HG03565 (cell line): Measurements from ENCODE around the gene GPR158.

Experiments
- ATAC-seq: cut with Tn5 transposase; IDR thresholded peaks from one replicate; pipeline ENCODE4 v1.9.1; 2021; ENCODE audit warnings: mild to moderate bottlenecking, moderate library complexity; ENCODE audit not compliant: unreplicated experiment

The GPR158 gene

DNA sequence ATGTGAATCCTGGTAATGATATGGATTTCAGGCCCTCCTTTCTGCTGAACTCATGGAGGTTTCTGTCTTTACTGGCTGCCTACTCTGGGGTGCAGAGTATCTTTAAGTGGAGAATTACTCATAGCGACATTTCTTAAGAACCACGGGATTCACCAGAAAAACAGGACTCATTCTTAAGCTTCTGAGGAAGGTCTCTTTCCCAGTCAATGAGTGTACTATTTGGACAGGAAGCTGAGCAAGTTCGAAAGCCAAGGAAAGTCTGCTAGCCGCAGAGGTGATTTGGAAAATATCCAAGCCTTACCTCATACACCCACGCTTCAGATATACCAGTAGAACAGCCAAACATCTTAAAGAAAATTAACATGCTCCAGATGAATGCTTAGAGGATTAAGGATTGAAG lies 381.7 kb downstream of the GPR158 start:
- ATAC-seq: no peak

DNA sequence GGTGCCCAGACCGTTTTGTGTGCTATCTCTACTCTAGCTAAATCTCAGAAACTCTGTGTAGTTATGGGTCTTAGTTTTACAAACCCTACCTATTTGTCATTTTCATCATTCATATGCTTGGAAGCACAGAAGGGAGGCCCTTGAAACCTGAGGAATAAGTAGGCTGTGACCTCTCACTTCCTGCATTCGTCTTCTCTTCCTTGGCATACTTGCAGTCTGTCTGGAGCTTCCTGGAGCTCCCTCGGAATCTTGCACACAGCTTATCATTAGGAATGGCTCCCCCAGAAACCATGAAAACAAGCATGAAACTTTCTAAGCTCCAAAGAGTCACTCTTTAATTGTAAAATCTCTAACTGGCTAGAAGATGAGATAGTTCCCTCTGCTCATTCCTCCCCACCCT lies 382.3 kb downstream of the GPR158 start:
- no peak for ATAC-seq

DNA sequence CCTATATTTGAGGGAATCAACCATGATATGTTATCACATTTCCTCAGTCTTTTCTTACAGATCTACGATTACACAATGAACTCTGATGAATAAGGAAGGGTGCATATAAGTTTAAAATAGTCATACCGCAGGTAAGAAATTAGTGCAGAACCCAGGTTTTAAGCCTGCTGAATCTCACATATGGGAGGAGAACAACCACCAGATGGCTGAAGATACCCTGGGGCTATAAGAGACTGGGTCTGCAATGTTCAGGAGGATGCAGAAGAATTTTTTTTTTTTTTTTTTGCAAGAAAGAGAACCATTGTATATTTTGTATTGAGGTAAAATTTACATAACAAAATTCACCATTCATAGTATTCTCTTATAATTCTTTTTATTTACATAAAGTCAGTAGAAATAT lies 387.0 kb downstream of the GPR158 start:
- no peak for ATAC-seq

DNA sequence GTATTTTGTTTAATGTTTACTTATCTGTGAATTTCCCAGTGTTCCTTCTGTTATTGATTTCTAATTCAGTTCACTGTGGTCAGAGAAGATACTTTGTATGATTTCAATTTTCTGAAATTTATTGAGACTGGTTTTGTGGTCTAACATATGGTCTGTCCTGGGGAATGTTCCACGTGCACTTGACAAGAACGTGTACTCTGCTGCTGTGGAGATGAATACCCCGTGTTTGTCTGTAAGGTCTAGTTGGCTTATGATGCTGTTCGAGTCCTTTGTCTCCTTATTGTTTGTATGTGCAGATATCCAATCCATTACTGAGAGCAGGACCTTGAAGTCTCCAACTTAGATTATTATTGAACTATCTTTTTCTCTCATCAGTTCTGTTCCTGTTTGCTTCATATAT lies 387.7 kb downstream of the GPR158 start:
- no peak for ATAC-seq

DNA sequence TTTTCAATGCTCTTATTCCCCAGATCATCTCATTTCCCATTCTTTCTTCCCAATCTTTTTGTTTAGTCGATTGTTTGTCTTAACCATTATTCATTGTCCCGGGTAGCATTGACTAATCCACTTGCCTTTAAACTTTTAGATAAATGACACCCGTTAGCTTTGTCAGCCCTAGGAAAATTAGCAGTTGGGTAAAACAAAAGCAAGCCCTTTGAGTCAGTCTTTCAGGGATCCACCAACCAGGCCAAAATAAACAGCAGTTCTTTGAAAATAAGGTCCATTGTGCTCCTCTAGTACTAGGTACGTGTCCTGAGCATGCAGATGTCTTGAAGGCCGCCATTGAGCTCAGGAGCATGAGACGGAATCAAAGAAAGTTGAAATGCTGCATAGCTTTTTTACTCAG lies 389.6 kb downstream of the GPR158 start:
- ATAC-seq: no peak

DNA sequence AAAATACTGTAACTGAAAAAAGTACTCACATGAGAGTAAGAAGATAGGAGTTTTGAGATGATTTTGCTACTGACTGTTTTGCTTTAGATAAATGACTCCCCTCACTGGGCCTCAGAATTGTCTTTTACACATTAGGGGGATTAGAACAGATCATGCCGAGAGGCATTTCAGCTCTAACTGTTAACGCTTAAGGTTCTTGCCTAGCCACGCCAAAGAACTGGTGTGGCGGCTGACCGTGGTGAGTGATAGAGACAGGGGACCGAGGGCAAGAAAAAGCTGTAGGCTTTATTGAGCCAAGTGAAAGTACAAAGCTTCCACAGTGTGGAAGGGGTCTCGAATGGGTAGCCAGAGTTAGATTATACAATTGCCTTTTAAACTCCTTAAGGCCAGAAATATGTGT lies 390.8 kb downstream of the GPR158 start:
- ATAC-seq: no peak

DNA sequence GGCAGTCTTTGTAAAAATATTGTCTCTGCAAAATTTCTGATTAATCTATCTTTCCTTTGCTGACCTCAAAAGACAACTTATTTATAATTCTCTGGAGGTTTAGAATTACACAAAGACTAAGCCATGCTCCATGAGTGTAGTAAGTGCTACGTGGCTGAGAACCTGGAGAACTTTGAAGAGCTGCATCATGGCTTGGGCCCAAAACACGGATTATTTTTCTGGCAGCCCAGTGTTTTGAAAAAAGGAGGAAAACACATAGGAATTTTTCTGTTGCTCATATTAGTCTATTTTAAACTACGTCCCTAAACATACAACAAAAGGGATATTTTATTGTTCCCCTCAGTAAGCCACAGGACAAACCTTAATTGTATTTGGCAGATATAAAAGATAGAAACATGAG lies 398.5 kb downstream of the GPR158 start:
- no peak for ATAC-seq

DNA sequence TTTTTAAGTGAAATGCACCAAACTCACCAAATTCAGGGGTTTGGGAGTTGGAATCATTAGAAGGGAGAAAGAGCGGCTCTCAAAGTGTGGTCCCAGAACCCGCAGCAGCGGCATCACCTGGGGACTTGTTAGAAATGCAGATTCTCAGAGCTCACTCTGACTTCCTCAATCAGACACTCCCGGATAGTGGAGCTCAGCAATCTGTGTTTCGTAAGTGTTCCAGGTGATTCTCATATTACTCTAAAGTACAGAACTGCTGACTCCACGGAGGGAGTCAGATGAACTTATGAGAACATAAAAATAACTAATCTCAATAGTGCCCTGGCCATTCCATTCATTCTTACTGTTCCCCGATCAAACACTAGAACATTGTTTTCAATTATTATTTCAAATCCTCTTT lies 400.5 kb downstream of the GPR158 start:
- ATAC-seq: no peak

DNA sequence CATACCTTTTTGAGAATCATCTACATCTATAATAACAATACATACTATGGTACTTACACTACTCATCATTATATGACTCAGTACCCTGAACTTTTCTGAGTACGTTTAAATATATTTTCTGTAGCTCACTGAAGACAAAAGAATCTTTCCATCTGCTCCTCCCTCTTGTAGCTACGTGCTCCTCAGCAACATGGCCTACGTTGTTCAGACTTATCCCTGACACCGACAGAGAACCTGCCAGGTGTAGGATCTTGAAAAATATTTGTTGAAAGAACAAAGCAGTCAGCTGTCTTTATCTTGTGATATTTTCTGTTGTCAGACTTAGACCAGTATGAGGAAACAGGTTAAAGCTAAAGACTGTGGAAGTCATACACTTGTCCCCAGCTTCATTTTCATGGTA lies 403.3 kb downstream of the GPR158 start:
- ATAC-seq: no peak

DNA sequence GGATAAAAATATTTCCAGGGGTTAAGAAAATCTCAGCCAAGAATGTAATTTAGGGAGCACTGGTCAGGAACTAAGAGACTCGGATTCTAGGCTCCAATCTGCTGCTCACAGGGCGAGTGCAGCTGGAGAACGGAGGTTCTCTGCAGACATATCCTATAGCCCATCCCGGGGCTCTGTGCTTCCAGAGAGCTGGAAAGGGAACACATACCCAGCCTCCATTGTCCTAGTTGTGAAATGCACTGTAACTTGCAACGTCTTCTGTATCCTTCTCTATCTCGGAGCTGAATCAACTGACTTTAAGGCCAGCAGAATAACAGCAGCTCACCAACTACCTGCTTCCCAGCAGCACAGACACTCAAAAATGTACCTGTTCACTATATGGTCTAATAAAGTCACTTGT lies 408.2 kb downstream of the GPR158 start:
- ATAC-seq: no peak

DNA sequence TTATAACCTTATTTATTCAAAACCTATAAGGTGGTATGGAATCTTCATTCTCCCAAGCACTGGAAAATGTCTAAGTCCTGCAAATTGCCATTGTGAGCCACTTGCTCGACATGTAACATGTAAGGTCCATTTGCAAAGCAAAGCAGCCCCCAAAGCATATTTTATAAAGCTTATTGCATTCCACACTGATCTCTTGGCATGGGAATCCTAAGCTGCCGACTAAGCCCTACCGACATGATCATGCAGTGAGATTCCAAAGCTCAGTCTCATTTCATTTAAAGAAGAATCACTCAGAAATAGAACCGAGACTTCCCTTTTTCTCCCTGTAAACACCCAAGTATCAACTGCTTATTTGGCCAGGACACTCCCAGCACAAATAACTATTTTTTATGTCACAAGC lies 425.9 kb downstream of the GPR158 start:
- ATAC-seq: no peak

DNA sequence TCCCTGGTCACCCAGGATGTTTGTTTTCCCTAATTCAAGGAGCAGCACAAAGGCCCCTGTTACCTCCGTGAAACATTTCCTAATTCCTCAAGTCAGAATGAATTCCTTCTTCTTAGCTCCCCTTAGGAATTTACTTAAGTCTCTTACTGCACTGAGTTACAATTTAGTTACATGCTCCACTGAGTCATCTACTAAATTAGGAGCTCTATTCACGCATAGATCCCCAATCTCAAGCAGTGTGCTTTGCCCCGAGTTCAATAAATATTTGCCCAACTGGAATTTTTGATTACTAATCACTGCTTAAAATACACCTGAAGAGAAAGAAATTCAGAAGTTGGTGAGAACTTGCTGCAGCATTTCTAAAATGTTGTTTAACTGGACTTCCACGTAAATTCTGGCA lies 429.8 kb downstream of the GPR158 start:
- no peak for ATAC-seq

DNA sequence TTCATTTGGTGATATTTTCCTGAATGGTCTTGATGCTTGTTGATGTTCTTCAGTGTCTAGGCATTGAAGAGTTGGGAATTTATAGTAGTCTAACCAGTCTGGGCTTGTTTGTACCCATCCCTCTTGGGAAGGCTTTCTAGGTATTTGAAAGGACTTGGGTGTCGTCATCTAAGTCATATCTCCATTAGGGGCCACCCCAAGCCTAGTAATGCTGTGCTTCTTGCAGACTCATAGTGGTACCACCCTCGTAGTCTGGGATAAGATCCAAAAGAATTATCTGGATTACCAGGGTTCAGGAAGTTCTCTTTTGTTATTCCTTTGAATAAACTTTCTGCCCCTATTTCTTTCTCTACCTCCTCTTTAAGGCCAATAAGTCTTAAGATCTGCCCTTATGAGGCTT lies 439.9 kb downstream of the GPR158 start:
- ATAC-seq: no peak

DNA sequence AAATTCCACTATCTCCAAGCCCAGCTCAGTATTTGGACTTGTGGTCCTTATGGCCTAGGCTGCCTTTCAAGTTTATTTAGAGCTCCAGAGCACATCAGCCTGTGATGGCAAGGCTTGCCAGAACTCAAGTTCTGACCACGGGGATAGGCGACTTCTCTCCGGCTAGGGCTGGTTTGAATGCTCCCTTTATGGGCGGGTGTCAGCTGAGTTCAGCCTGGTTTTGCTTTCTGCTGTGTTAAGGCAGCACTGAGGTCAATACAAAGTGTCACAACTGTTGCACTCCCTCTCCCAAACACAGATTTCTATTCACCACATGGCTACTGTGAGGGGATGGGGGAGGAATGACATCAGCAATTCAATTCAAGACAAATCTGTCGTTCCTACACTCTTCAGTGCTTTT lies 441.1 kb downstream of the GPR158 start:
- no peak for ATAC-seq

DNA sequence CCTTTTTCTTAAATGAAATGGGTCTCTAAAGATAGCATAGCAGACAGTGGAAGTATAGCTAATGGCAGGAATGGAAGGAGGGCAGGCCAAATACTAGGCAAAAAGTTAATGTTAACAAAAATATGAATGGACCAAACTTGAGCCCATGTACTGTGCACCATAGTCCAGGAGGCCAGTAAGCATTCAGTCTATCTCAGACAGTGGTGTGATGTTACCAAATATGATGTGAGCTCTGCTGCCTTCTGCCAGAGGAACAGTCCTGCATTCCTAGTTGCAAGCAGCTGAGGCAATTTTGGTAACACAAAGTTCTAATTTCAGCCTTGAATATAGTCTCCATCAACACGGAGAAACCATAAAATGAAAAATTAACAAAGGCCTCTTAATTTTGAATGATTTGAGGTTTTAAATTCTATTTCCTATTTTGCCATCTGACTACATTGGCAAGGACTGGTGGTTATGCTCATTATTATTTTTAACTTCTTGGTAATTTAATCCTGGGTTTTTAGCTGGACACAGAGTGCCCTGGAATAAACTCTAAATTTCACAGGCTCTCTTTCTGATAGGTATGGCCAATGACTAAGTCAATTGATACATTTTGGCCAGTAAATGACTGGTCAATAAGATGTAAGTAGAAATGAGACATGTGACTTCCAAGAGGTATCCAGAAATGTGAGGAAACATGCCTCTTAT lies 442.2 kb downstream of the GPR158 start:
- no peak for ATAC-seq

DNA sequence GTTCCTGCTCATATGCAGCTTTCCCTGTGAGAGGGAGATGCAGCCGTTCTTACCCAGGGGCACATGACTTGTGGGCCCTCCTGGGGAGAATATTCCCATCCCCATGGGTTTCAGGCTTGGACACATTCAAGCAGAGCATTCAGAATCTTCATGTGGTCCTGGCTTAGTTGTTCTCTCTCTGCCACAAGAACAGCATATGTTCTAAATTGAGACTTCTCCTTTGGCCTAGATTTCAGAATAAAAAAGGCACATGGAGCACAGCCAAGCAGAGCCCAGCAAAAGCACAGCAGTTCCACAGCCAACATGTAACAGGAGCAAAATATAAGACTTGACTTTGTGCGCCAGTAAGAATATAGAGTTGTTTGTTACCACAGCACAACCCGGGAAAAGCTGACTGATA lies 452.8 kb downstream of the GPR158 start:
- ATAC-seq: no peak

DNA sequence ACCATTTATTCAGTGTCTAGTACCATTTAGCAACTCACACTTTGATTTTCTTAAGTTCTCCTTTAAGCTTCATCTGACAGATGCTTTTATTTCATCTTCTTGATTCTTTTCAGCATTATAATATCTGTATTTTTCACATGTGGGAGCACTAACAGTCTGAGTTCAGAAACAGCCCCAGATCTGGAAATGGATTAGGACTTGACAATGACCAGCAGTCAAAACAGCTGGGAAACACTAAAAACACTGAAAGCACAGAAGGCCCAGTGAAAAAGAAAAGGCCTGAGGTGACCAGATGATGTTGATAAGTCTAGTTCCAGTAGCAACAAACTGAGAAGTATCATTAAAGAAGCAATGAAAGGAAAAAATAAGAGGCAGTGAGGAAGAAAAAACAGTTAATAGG lies 454.5 kb downstream of the GPR158 start:
- no peak for ATAC-seq

DNA sequence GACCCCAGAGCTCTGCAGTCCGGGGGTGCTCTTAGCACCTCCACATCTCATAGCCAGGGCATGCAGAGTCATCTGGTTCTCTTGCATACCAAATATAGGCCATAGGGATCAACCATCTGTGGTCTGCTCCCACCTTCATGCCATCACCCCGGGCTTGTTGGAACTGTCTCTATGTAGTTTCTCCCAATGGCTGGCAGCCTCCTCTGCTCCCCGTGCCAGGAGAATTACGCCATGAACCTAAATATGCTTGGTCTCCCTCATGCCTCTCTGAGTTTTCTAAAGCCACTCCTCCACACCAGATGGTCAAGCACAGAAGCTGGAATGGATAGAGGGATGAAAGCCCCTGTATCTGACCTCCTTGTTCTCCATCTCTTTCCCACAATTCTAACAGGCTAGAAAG lies 456.7 kb downstream of the GPR158 start:
- no peak for ATAC-seq

DNA sequence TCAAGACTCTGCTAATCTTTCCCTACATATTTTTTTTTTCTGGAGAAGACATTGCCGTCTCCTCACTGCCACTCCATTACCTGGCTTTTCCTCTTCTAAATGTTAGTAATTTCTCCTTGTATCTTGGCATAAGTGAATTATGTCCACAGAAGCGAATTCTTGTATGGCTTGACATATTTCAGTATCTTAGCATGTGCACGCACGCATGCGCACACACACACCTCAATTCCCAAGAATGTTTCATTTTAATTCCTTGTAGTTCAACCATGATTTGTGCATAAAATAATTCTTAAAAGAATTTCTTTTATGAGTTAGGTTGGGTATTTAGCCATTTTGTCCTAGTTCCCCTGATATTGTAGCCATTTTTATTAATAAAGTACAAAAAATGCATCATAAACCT lies 458.0 kb downstream of the GPR158 start:
- ATAC-seq: no peak

DNA sequence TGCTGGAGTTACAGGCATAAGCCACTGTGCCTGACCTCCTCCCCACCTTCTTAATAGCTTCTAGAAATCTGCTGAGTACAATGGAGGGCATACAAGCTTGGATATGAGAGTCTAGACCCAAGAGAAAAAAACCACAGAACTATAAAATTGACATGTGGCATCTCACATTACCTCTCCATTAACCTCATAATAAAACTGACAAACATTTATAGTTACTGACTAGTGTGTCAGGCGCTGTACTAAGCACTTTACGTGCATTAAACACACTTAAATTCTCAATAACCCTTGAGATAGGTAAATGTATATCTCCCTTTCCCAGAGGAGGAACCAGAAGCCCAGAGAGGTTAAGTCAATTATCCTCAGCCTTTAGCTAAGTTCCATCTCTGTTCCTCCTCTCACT lies 458.7 kb downstream of the GPR158 start:
- ATAC-seq: no peak

DNA sequence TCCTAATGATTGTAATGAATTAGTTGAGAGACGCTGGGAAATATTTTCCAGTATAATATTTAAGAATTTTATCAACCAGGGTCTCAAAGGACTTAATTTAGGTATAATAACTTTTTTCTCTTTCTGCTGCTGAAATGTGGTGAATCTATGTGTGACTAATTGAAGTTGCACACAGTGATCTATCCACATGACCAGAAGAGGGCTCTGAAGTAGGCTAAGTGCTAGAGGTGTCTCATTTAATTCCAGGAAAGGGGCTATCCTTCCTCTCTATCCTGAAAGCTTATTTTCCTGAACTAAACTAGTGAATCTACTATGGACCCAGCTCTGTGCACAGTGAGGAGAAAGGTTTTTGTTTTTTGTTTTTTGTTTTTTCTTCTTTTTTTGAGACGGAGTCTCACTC lies 464.8 kb downstream of the GPR158 start:
- ATAC-seq: no peak

DNA sequence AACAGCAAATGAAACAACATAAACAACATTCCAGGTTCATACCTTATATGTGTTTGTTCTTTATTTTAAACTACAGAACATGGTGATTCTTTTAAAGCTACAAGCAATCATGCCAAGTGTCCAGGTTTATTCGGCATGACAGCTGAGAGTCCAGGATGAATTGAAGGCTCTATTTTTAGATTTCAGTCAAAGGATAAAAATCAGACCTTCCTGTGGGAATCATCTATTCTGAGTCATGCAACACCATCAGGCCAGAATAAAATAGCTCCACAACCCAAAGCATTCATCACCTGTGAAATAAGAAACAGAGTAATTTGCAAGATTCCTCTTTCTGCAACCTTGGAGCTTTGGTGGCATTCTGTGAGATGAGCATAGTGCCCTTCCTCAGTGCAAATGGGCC lies 466.8 kb downstream of the GPR158 start:
- ATAC-seq: no peak

DNA sequence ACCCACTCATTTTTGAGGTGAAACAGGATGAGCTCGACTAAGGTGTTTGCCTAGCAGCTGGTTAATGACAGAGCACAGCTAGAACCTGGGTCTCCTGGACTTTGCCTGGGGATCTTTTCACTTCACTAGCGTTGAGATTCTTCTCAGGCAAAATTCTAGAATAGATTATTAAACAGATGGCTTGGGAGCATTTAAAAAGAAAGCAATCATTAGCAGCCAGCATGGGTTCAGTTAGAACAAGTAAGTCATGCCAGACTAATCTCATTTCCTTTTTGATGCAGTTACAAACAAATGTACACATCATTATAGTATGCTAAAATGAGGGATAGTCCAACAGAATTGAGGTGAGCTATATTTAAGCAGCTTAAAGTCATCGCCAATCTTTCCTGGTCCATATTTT lies 467.9 kb downstream of the GPR158 start:
- ATAC-seq: no peak

DNA sequence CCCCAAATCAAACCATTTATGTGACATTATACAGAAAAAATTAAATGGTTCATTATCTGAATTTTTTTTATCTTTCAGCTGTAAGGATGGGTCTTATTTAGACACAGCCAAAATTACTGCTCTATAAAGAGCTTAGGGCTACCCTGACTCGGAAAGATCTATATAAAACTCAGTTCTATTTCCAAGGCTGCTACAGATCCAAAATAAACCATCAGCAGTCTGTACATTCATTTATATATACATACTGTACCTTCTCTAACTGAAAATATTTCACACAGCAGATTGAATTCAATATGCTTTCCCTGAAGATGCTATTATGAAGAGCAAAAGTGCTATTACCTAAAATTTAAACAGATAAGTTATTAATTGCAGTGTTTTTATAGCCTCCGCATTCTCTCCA lies 471.6 kb downstream of the GPR158 start:
- no peak for ATAC-seq
